SK-N-SH treated with all-trans-retinoic acid at 6 μM for 48 hours (cell line): ENCODE results near the gene CDKN2AIPNL.

Experiments
- ATAC-seq: fragments of 200-7000 bp; cut with Tn5 transposase; 3 replicates; pipeline ENCODE4 v1.9.1; 2020; ENCODE audit warnings: mild to moderate bottlenecking, moderate library complexity
- ARNTL ChIP-seq: fragments of 450-650 bp; formaldehyde crosslinking; IDR thresholded peaks from 2 replicates; pipeline ENCODE4 v1.5.0; 2020; ENCODE audit warnings: low read depth, mild to moderate bottlenecking, moderate library complexity, borderline replicate concordance
- BACH2 ChIP-seq: fragments of 250-450 bp; sonication (Bioruptor Pico); IDR thresholded peaks from 2 replicates; pipeline ENCODE4 v1.9.0; 2021; ENCODE audit warnings: mild to moderate bottlenecking, borderline replicate concordance
- CSDC2 ChIP-seq: fragments of 250-450 bp; sonication (Bioruptor Pico); IDR thresholded peaks from 2 replicates; pipeline ENCODE4 v1.5.0; 2020; ENCODE audit warnings: mild to moderate bottlenecking, moderate library complexity
- ESRRG ChIP-seq: fragments of 250-450 bp; sonication (Bioruptor Pico); IDR thresholded peaks from 2 replicates; pipeline ENCODE4 v1.6.1; 2021; ENCODE audit warnings: mild to moderate bottlenecking
- GLIS3 ChIP-seq: fragments of 250-450 bp; sonication (Bioruptor Pico); IDR thresholded peaks from 2 replicates; pipeline ENCODE4 v1.5.0; 2020; ENCODE audit warnings: mild to moderate bottlenecking, moderate library complexity
- ISL1 ChIP-seq: fragments of 250-450 bp; sonication (Bioruptor Pico); IDR thresholded peaks from 2 replicates; pipeline ENCODE4 v2.1.2; 2022; ENCODE audit warnings: mild to moderate bottlenecking, moderate library complexity
- OSR1 ChIP-seq: fragments of 250-450 bp; sonication (Bioruptor Pico); IDR thresholded peaks from 2 replicates; pipeline ENCODE4 v1.8.0; 2022; ENCODE audit warnings: moderate library complexity, mild to moderate bottlenecking, inconsistent platforms
- PPARA ChIP-seq: fragments of 250-450 bp; sonication (Bioruptor Pico); IDR thresholded peaks from 2 replicates; pipeline ENCODE4 v1.5.0; 2020; ENCODE audit warnings: mild to moderate bottlenecking, borderline replicate concordance
- RARB ChIP-seq: fragments of 250-450 bp; sonication (Bioruptor Pico); IDR thresholded peaks from 2 replicates; pipeline ENCODE4 v1.8.0; 2021; ENCODE audit warnings: mild to moderate bottlenecking, moderate library complexity
- SNAI2 ChIP-seq: fragments of 250-450 bp; sonication (Bioruptor Pico); IDR thresholded peaks from 2 replicates; pipeline ENCODE4 v1.5.0; 2020; ENCODE audit warnings: mild to moderate bottlenecking, moderate library complexity
- TCF4 ChIP-seq: fragments of 250-450 bp; sonication (Bioruptor Pico); IDR thresholded peaks from 2 replicates; pipeline ENCODE4 v1.8.0; 2021; ENCODE audit warnings: mild to moderate bottlenecking, moderate library complexity, borderline replicate concordance
- ZFP3 ChIP-seq: fragments of 250-450 bp; sonication (Bioruptor Pico); IDR thresholded peaks from 2 replicates; pipeline ENCODE4 v1.5.0; 2020; ENCODE audit warnings: mild to moderate bottlenecking, moderate library complexity
- ZFP30 ChIP-seq: fragments of 450-650 bp; formaldehyde crosslinking; IDR thresholded peaks from 2 replicates; pipeline ENCODE4 v1.5.0; 2022; ENCODE audit warnings: mild to moderate bottlenecking, moderate library complexity
- ZNF565 ChIP-seq: fragments of 450-650 bp; formaldehyde crosslinking; conservative IDR thresholded peaks from 2 replicates; pipeline ENCODE4 v1.5.0; 2020; ENCODE audit warnings: low read depth, mild to moderate bottlenecking, moderate library complexity
- ZNF70 ChIP-seq: fragments of 450-650 bp; formaldehyde crosslinking; IDR thresholded peaks from 2 replicates; pipeline ENCODE4 v1.5.0; 2020; ENCODE audit warnings: mild to moderate bottlenecking, moderate library complexity
- ZNF8 ChIP-seq: fragments of 450-650 bp; formaldehyde crosslinking; IDR thresholded peaks from 2 replicates; pipeline ENCODE4 v1.5.0; 2020; ENCODE audit warnings: mild to moderate bottlenecking, moderate library complexity
- TF ChIP-seq, protein P1 (sequence below): fragments of 250-450 bp; sonication (Bioruptor Pico); IDR thresholded peaks from 2 replicates; pipeline ENCODE4 v1.5.0; 2020; ENCODE audit warnings: mild to moderate bottlenecking, moderate library complexity
- TF ChIP-seq, protein P2 (sequence below): fragments of 250-450 bp; sonication (Bioruptor Pico); IDR thresholded peaks from 2 replicates; pipeline ENCODE4 v1.8.0; 2021; ENCODE audit warnings: low read depth, mild to moderate bottlenecking, moderate library complexity, borderline replicate concordance
- TF ChIP-seq, protein P3 (sequence below): fragments of 250-450 bp; sonication (Bioruptor Pico); IDR thresholded peaks from 2 replicates; pipeline ENCODE4 v1.5.1; 2020; ENCODE audit warnings: low read depth, mild to moderate bottlenecking, moderate library complexity
- TF ChIP-seq, protein P4 (sequence below): fragments of 250-450 bp; sonication (Bioruptor Pico); IDR thresholded peaks from 2 replicates; pipeline ENCODE4 v1.8.0; 2020; ENCODE audit warnings: mild to moderate bottlenecking, moderate library complexity, borderline replicate concordance

Gene CDKN2AIPNL

DNA sequence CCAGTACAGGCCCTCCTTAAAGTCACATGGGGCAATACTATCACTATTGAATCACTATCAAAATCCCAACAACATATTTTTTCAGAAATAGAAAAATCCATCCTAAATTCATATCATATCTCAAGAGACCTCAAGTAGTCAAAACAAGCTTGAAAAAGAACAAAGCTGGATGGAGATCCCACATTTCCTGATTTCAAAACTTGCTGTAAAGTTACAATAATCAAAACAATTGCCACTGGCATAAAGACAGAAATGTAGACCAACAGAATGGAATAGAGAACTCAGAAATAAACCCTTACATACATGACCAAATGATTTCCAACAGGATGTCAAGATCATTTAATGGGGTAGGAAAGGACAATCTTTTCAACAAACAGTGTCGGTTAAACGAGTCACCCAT lies 41.3 kb upstream of the CDKN2AIPNL start:
- TF ChIP-seq GLIS3 (CRISPR knock-in tag) (no peak), ISL1 (no peak), ESRRG (CRISPR knock-in tag) (no peak), PPARA (CRISPR knock-in tag) (no peak), ZNF565 (no peak), RARB (CRISPR knock-in tag) (no peak), BACH2 (CRISPR knock-in tag) (no peak), ZFP3 (CRISPR knock-in tag) (no peak), SNAI2 (CRISPR knock-in tag) (no peak), TCF4 (CRISPR knock-in tag) (no peak), CSDC2 (CRISPR knock-in tag) (no peak)
- TF ChIP-seq, protein P1, sequence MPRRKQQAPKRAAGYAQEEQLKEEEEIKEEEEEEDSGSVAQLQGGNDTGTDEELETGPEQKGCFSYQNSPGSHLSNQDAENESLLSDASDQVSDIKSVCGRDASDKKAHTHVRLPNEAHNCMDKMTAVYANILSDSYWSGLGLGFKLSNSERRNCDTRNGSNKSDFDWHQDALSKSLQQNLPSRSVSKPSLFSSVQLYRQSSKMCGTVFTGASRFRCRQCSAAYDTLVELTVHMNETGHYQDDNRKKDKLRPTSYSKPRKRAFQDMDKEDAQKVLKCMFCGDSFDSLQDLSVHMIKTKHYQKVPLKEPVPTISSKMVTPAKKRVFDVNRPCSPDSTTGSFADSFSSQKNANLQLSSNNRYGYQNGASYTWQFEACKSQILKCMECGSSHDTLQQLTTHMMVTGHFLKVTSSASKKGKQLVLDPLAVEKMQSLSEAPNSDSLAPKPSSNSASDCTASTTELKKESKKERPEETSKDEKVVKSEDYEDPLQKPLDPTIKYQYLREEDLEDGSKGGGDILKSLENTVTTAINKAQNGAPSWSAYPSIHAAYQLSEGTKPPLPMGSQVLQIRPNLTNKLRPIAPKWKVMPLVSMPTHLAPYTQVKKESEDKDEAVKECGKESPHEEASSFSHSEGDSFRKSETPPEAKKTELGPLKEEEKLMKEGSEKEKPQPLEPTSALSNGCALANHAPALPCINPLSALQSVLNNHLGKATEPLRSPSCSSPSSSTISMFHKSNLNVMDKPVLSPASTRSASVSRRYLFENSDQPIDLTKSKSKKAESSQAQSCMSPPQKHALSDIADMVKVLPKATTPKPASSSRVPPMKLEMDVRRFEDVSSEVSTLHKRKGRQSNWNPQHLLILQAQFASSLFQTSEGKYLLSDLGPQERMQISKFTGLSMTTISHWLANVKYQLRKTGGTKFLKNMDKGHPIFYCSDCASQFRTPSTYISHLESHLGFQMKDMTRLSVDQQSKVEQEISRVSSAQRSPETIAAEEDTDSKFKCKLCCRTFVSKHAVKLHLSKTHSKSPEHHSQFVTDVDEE (CRISPR knock-in tag) = no peak
- TF ChIP-seq, protein P2, sequence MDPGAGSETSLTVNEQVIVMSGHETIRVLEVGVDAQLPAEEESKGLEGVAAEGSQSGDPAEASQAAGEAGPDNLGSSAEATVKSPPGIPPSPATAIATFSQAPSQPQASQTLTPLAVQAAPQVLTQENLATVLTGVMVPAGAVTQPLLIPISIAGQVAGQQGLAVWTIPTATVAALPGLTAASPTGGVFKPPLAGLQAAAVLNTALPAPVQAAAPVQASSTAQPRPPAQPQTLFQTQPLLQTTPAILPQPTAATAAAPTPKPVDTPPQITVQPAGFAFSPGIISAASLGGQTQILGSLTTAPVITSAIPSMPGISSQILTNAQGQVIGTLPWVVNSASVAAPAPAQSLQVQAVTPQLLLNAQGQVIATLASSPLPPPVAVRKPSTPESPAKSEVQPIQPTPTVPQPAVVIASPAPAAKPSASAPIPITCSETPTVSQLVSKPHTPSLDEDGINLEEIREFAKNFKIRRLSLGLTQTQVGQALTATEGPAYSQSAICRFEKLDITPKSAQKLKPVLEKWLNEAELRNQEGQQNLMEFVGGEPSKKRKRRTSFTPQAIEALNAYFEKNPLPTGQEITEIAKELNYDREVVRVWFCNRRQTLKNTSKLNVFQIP (CRISPR knock-in tag) = no peak
- ATAC-seq = no peak

DNA sequence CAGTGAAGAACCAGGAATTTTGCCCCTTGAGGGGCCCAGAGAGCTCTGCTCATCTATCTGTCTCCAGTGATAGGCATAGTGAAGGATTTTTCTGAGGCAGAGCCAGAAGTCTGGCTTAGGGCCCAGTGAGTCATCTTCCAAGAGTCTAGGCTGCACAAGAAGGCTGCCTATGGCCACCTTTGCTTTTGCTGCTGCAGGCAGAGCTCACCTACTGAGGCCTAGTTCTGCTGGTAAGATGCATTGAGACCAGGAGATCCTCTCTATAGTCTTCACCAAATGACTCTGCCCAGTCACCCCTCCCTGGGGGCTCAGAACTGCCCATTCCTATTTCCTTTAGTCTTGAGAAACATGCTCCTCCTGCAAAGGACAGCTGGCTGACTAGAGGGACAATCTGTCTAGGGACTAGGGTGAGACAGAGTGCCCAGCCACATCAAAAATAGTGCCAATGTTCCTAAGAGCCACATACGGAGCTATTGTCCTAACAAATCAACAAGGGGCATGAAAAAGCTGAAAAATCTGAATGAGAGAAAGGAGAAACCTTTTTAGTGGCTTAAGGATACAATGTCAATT lies 40.3 kb upstream of the CDKN2AIPNL start:
- peak; percentile 99 for ATAC-seq
- TF ChIP-seq GLIS3 (CRISPR knock-in tag) (no peak), ISL1 (no peak), ARNTL (CRISPR knock-in tag) (no peak), BACH2 (CRISPR knock-in tag) (no peak), ZFP3 (CRISPR knock-in tag) (no peak), PPARA (CRISPR knock-in tag) (no peak), TCF4 (CRISPR knock-in tag) (no peak), ZFP30 (CRISPR knock-in tag) (no peak), OSR1 (CRISPR knock-in tag) (no peak), RARB (CRISPR knock-in tag) (no peak)
- TF ChIP-seq, protein P3, sequence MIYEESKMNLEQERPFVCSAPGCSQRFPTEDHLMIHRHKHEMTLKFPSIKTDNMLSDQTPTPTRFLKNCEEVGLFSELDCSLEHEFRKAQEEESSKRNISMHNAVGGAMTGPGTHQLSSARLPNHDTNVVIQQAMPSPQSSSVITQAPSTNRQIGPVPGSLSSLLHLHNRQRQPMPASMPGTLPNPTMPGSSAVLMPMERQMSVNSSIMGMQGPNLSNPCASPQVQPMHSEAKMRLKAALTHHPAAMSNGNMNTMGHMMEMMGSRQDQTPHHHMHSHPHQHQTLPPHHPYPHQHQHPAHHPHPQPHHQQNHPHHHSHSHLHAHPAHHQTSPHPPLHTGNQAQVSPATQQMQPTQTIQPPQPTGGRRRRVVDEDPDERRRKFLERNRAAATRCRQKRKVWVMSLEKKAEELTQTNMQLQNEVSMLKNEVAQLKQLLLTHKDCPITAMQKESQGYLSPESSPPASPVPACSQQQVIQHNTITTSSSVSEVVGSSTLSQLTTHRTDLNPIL (CRISPR knock-in tag) = no peak
- TF ChIP-seq, all 23 proteins: peak for 0

DNA sequence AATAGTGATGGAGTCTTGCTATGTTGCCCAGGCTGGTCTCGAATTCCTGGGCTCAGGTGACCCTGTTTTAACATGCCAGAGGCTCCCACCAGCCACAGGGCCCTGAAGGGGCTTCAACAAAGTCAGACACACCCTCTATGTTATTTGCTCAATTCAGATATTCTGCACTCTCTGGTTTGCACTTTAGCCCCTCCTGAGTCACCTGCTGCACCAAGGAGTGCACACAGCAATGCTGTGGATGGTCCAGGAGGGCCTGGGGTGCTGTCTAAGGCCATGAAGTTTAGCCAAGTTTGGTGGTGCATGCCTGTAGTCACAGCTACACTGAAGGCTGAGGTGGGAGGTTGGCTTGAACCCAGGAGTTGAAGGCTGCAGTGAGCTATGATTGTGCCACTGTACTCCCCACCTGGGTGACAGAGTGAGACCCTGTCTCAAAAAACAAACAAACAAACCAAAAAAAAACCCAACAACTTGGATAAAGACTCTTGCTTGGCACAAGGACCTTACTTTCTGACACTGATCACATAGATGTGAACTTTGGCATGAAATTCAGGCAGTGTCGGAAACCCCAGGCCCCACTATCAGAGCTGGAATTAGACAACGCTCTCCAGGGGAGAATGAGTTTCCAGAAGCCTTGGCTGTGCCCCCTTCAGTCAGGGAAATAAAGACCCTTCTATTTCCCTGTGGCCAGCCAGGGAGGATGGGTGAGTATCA lies 39.7 kb upstream of the CDKN2AIPNL start:
- peak; percentile 72 for ATAC-seq

More for the DNA sequence above, 39.7 kb upstream of the CDKN2AIPNL start:
- no peak for TF ChIP-seq CSDC2 (CRISPR knock-in tag)
- no peak for TF ChIP-seq ZNF70 (CRISPR knock-in tag)
- TF ChIP-seq ISL1 = no peak
- TF ChIP-seq, protein P1 (CRISPR knock-in tag) = no peak
- TF ChIP-seq ZNF565 = no peak
- TF ChIP-seq, protein P2 (CRISPR knock-in tag) = no peak
- no peak for TF ChIP-seq ZFP3 (CRISPR knock-in tag)
- TF ChIP-seq PPARA (CRISPR knock-in tag) = no peak
- no peak for TF ChIP-seq ZNF8 (CRISPR knock-in tag)
- no peak for TF ChIP-seq ZFP30 (CRISPR knock-in tag)
- TF ChIP-seq, protein P3 (CRISPR knock-in tag) = no peak
- TF ChIP-seq SNAI2 (CRISPR knock-in tag) = no peak
- TF ChIP-seq, protein P4, sequence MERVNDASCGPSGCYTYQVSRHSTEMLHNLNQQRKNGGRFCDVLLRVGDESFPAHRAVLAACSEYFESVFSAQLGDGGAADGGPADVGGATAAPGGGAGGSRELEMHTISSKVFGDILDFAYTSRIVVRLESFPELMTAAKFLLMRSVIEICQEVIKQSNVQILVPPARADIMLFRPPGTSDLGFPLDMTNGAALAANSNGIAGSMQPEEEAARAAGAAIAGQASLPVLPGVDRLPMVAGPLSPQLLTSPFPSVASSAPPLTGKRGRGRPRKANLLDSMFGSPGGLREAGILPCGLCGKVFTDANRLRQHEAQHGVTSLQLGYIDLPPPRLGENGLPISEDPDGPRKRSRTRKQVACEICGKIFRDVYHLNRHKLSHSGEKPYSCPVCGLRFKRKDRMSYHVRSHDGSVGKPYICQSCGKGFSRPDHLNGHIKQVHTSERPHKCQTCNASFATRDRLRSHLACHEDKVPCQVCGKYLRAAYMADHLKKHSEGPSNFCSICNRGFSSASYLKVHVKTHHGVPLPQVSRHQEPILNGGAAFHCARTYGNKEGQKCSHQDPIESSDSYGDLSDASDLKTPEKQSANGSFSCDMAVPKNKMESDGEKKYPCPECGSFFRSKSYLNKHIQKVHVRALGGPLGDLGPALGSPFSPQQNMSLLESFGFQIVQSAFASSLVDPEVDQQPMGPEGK = no peak
